Stomach (tissue), 9 donors: Measurements from ENCODE around the gene IGSF3. TPM values are rescaled to one million over a fixed set of nuclear protein-coding genes. Genes with fewer than 3 reads are reported as not detected.
A peak's percentile ranks its signal among the peaks of the same experiment; 100 is the strongest.
"Not testable (repeated sequence)": the region's sequence is repeated elsewhere in the genome, so short reads cannot be mapped to it uniquely, and the experiment has no call there.

Source experiments
- DNase-seq, 2 donors: peaks; one replicate each; pipeline versions ENCODE4 v3.0.0 to v3.0.0-alpha.2; 2013 to 2019
- H3K27ac ChIP-seq, 5 donors: fragments of 200-600 bp in 4 of 5; sonication (generic) in 4 of 5; one replicate each; pipeline ENCODE4 v1.5.1; 2013 to 2019; ENCODE audit warnings: mild to moderate bottlenecking in 1 of 5, moderate library complexity in 1 of 5
- H3K27me3 ChIP-seq, 3 donors: fragments of 200-600 bp; sonication (generic); one replicate each; pipeline ENCODE4 v1.5.1; 2017 to 2019; ENCODE audit warnings: mixed run types in 1 of 3
- H3K36me3 ChIP-seq, 4 donors: fragments of 200-600 bp; sonication (generic); 1 replicate in 3 of 4; 2 replicates in 1 of 4; pipeline ENCODE4 v1.5.1; 2016 to 2019
- H3K4me1 ChIP-seq, 4 donors: fragments of 200-600 bp; sonication (generic); one replicate each; pipeline ENCODE4 v1.5.1; 2016 to 2019
- H3K4me3 ChIP-seq, 4 donors: fragments of 200-600 bp; sonication (generic) in 3 of 4; one replicate each; pipeline ENCODE4 v1.5.1; 2016 to 2019; ENCODE audit warnings: mild to moderate bottlenecking in 1 of 4
- H3K9me3 ChIP-seq, 4 donors: fragments of 200-600 bp; sonication (generic); one replicate each; pipeline ENCODE4 v1.5.1; 2016 to 2019
- CTCF ChIP-seq, 7 experiments: fragments of 450-650 bp in 4 of 7; fragments of 200-600 bp in 3 of 7; sonication (generic) in 3 of 7; IDR thresholded peaks; one replicate each; pipeline ENCODE4 v1.5.1; 2016 to 2019; ENCODE audit warnings: antibody characterized with exemption in 7 of 7, control low read depth in 2 of 7, mild to moderate bottlenecking in 1 of 7
- EP300 ChIP-seq: sonication (generic); formaldehyde crosslinking; IDR thresholded peaks from one replicate; pipeline ENCODE4 v1.6.1; 2017; ENCODE audit warnings: antibody characterized with exemption
- POLR2AphosphoS5 ChIP-seq, 3 donors: sonication (generic); formaldehyde crosslinking; IDR thresholded peaks; one replicate each; pipeline ENCODE4 v1.6.1; 2016; ENCODE audit warnings: antibody characterized with exemption in 3 of 3
- WGBS, 5 donors: extraction: QIAGEN DNeasy Blood & Tissue Kit in 3 of 5; methylation state at CpG; one replicate each; pipeline versions ENCODE4 v1.1.5 to v1.1.7; 2013 to 2018; 5-methylcytosine and 5-hydroxymethylcytosine counted together
- intact Hi-C: fragments of 100-400 bp; cut with DNase I; formaldehyde crosslinking; loops from one replicate; pipeline ENCODE4 v1.15.1; 2023; ENCODE audit warnings: low total_unique reads
- polyA plus RNA-seq, 3 donors: library from polyadenylated mRNA; stranded (reverse); fragments of 200-250 nt; gene quantifications; one replicate each; pipeline ENCODE4 v1.2.3, GENCODE V29; 2013
- total RNA-seq, 5 donors: library from RNA; depleted of rRNA; stranded (reverse); fragments of >200 nt; gene quantifications; one replicate each; pipeline versions ENCODE4 v1.1.0 to v1.2.3, GENCODE V29; 2014 to 2016
- donor health status: healthy with polysubstance abuse.
- donor health status: Bipolar disorder and iron deficiency.
- donor health status: healthy.

Gene IGSF3
- total and polyA plus RNA-seq, 8 donors = 1.7 to 31.6 (median 20.9) TPM

- intact Hi-C loops = no loop called here
- WGBS, 5 donors = 89 to 100% (median 95%) methylated on average over 1 of the region's 1 CpG
- no peak for TF ChIP-seq POLR2AphosphoS5 (IDR thresholded peaks at IDR 0.05)
These were observed 5.9 kb downstream of the IGSF3 start for GRCh38 chr1:116661633-116662032.

GRCh38 chr1:116658645-116659044 lies 8.9 kb downstream of the IGSF3 start:
- H3K4me1 ChIP-seq, H3K27ac ChIP-seq, DNase-seq, H3K27me3 ChIP-seq, H3K36me3 ChIP-seq, intact Hi-C loops, H3K9me3 ChIP-seq, H3K4me3 ChIP-seq: not testable (repeated sequence)
- 87 to 95% (median 92%) methylated on average over 5 of the region's 5 CpGs for WGBS, 5 donors

More at GRCh38 chr1:116661633-116662032, 5.9 kb downstream of the IGSF3 start:
- no peak overlapping the region for H3K27ac ChIP-seq
- no peak for DNase-seq
- peaks cover 0 to 17% (median 0%) of the 10 kb centered on the region in 3 donors for H3K27me3 ChIP-seq
- no peaks in the 10 kb centered on the region for H3K9me3 ChIP-seq
- H3K36me3 ChIP-seq = no peaks in the 10 kb centered on the region
- H3K4me3 ChIP-seq = no peak overlapping the region
- peaks cover 5 to 23% (median 8%) of the 10 kb centered on the region in 4 donors for H3K4me1 ChIP-seq

- DNase-seq, H3K4me1 ChIP-seq, H3K27me3 ChIP-seq, H3K27ac ChIP-seq, H3K4me3 ChIP-seq, H3K9me3 ChIP-seq, intact Hi-C loops, H3K36me3 ChIP-seq: not testable (repeated sequence)
- 89 to 94% (median 92%) methylated on average over 6 of the region's 6 CpGs for WGBS, 5 donors
These were observed 9.7 kb downstream of the IGSF3 start for GRCh38 chr1:116657836-116658235.

- H3K27me3 ChIP-seq = no peaks in the 10 kb centered on the region
- H3K4me3 ChIP-seq = no peak overlapping the region
- H3K4me1 ChIP-seq = peaks cover 0 to 7% (median 2%) of the 10 kb centered on the region in 4 donors
- no peak overlapping the region for H3K27ac ChIP-seq
- no peak for DNase-seq
- H3K9me3 ChIP-seq = no peaks in the 10 kb centered on the region
- H3K36me3 ChIP-seq = no peaks in the 10 kb centered on the region
- WGBS, 5 donors = 59 to 73% (median 69%) methylated on average over 3 to 4 of the region's 4 CpGs
- intact Hi-C loops = no loop called here
- TF ChIP-seq CTCF (IDR thresholded peaks at IDR 0.05) (no peak), EP300 (no peak)
These were observed 13.2 kb downstream of the IGSF3 start for GRCh38 chr1:116654351-116654750.

- DNase-seq, H3K27ac ChIP-seq, H3K4me3 ChIP-seq, H3K27me3 ChIP-seq, intact Hi-C loops, H3K9me3 ChIP-seq, H3K36me3 ChIP-seq: not testable (repeated sequence)
- peaks cover 0 to 20% (median 15%) of the 10 kb centered on the region in 4 donors for H3K4me1 ChIP-seq
- WGBS, 5 donors = 85 to 94% (median 91%) methylated on average over 2 of the region's 2 CpGs
These were observed 14.9 kb downstream of the IGSF3 start for GRCh38 chr1:116652598-116652997.

GRCh38 chr1:116650781-116651180 lies 16.8 kb downstream of the IGSF3 start:
- H3K27ac ChIP-seq, H3K4me3 ChIP-seq, H3K27me3 ChIP-seq, intact Hi-C loops, DNase-seq, H3K36me3 ChIP-seq, H3K9me3 ChIP-seq: not testable (repeated sequence)
- 66 to 88% (median 81%) methylated on average over 3 of the region's 3 CpGs for WGBS, 5 donors
- peaks cover 0 to 36% (median 25%) of the 10 kb centered on the region in 4 donors for H3K4me1 ChIP-seq

GRCh38 chr1:116649041-116649440 lies 18.5 kb downstream of the IGSF3 start:
- peaks cover 0 to 33% (median 21%) of the 10 kb centered on the region in 4 donors for H3K4me1 ChIP-seq
- H3K9me3 ChIP-seq, DNase-seq, H3K4me3 ChIP-seq, H3K27ac ChIP-seq, intact Hi-C loops, H3K27me3 ChIP-seq, H3K36me3 ChIP-seq: not testable (repeated sequence)
- 63 to 71% (median 68%) methylated on average over 5 of the region's 5 CpGs for WGBS, 5 donors

GRCh38 chr1:116648325-116648724 lies 19.2 kb downstream of the IGSF3 start:
- peak overlapping the region in 1 of 5 donors; percentile 11 for H3K27ac ChIP-seq
- intact Hi-C loops, H3K27me3 ChIP-seq, H3K9me3 ChIP-seq, H3K4me3 ChIP-seq, H3K36me3 ChIP-seq: not testable (repeated sequence)
- TF ChIP-seq POLR2AphosphoS5 (IDR thresholded peaks at IDR 0.05) = peak in 1 of 3 donors; percentile 59
- WGBS, 5 donors = 38 to 72% (median 59%) methylated on average over 7 of the region's 7 CpGs
- peaks cover 0 to 33% (median 21%) of the 10 kb centered on the region in 4 donors for H3K4me1 ChIP-seq
- peak; percentile 48 to 71 for DNase-seq

GRCh38 chr1:116647186-116647585 lies 20.3 kb downstream of the IGSF3 start:
- H3K27me3 ChIP-seq, H3K4me3 ChIP-seq, H3K9me3 ChIP-seq, intact Hi-C loops, DNase-seq, H3K36me3 ChIP-seq: not testable (repeated sequence)
- 55 to 76% (median 67%) methylated on average over 7 to 8 of the region's 8 CpGs for WGBS, 5 donors
- peak overlapping the region in 1 of 5 donors; percentile 46 for H3K27ac ChIP-seq
- peaks cover 0 to 37% (median 23%) of the 10 kb centered on the region in 4 donors for H3K4me1 ChIP-seq

- not testable (repeated sequence) for H3K27me3 ChIP-seq
These were observed 20.8 kb downstream of the IGSF3 start for GRCh38 chr1:116646673-116647170.

More at GRCh38 chr1:116646673-116647170, 20.8 kb downstream of the IGSF3 start:
- H3K4me1 ChIP-seq = peaks cover 0 to 42% (median 23%) of the 10 kb centered on the region in 4 donors
- peak; percentile 67 to 86 for DNase-seq
- H3K4me3 ChIP-seq, intact Hi-C loops, H3K9me3 ChIP-seq, H3K36me3 ChIP-seq: not testable (repeated sequence)
- WGBS, 5 donors = 27 to 34% (median 28%) methylated on average over 8 to 9 of the region's 9 CpGs
- H3K27ac ChIP-seq = peak overlapping the region in 1 of 5 donors; percentile 46
